Activated T-cell treated with anti-CD3 and anti-CD28 coated beads, Interleukin-2, amount 50 U/mL, for 24 hours (primary cell): ENCODE data around the gene RPL27A.

Source experiments
- DNase-seq: peaks from one replicate; pipeline ENCODE4 v3.0.0-alpha.2; 2020
- H3K27ac Mint-ChIP-seq: 2 replicates; pipeline ENCODE4 v1.8.0; 2020; ENCODE audit warnings: mild to moderate bottlenecking, mixed read lengths
- H3K27me3 Mint-ChIP-seq: 2 replicates; pipeline ENCODE4 v1.8.0; 2020; ENCODE audit warnings: mixed read lengths
- H3K36me3 Mint-ChIP-seq: 2 replicates; pipeline ENCODE4 v1.8.0; 2020; ENCODE audit warnings: low read depth, mixed read lengths
- H3K4me1 Mint-ChIP-seq: 2 replicates; pipeline ENCODE4 v1.8.0; 2020; ENCODE audit warnings: low read depth, mixed read lengths
- H3K4me3 Mint-ChIP-seq: 2 replicates; pipeline ENCODE4 v1.8.0; 2020; ENCODE audit warnings: mild to moderate bottlenecking, moderate library complexity, mixed read lengths
- H3K9me3 Mint-ChIP-seq: 2 replicates; pipeline ENCODE4 v1.8.0; 2020; ENCODE audit warnings: mixed read lengths

RPL27A gene

GRCh38 chr11:8685820-8686219, 3.2 kb downstream of the RPL27A start:
- no peak for DNase-seq
- no peaks in the 10 kb centered on the region for H3K27me3 Mint-ChIP-seq
- H3K27ac Mint-ChIP-seq, result peak overlapping the region; percentile 99
- H3K4me1 Mint-ChIP-seq, result peaks cover 67% of the 10 kb centered on the region
- H3K4me3 Mint-ChIP-seq, result peak overlapping the region; percentile 97
- no peaks in the 10 kb centered on the region for H3K9me3 Mint-ChIP-seq
- H3K36me3 Mint-ChIP-seq, result peaks cover 98% of the 10 kb centered on the region

GRCh38 chr11:8686325-8686724, 3.7 kb downstream of the RPL27A start:
- no peaks in the 10 kb centered on the region for H3K27me3 Mint-ChIP-seq
- peak overlapping the region; percentile 99 for H3K27ac Mint-ChIP-seq
- peak overlapping the region; percentile 97 for H3K4me3 Mint-ChIP-seq
- no peaks in the 10 kb centered on the region for H3K9me3 Mint-ChIP-seq
- peaks cover 99% of the 10 kb centered on the region for H3K36me3 Mint-ChIP-seq
- H3K4me1 Mint-ChIP-seq, result peaks cover 65% of the 10 kb centered on the region
- no peak for DNase-seq

GRCh38 chr11:8688414-8689362, 6.1 kb downstream of the RPL27A start:
- DNase-seq, result peak; percentile 94
- peaks cover 61% of the 10 kb centered on the region for H3K4me1 Mint-ChIP-seq
- peaks cover 99% of the 10 kb centered on the region for H3K36me3 Mint-ChIP-seq
- H3K27ac Mint-ChIP-seq, result peak overlapping the region; percentile 99
- H3K4me3 Mint-ChIP-seq, result peak overlapping the region; percentile 97
- H3K9me3 Mint-ChIP-seq, result no peaks in the 10 kb centered on the region
- no peaks in the 10 kb centered on the region for H3K27me3 Mint-ChIP-seq

GRCh38 chr11:8689726-8690255, 7.2 kb downstream of the RPL27A start:
- H3K4me1 Mint-ChIP-seq, result peaks cover 58% of the 10 kb centered on the region
- peaks cover 99% of the 10 kb centered on the region for H3K36me3 Mint-ChIP-seq
- DNase-seq, result no peak
- H3K27ac Mint-ChIP-seq, result peak overlapping the region; percentile 99
- no peaks in the 10 kb centered on the region for H3K9me3 Mint-ChIP-seq
- H3K4me3 Mint-ChIP-seq, result peak overlapping the region; percentile 97
- no peaks in the 10 kb centered on the region for H3K27me3 Mint-ChIP-seq

GRCh38 chr11:8690374-8691342, 8.1 kb downstream of the RPL27A start:
- Mint-ChIP-seq H3K4me1 (peaks cover 49% of the 10 kb centered on the region), H3K4me3 (peak overlapping the region; percentile 97), H3K9me3 (no peaks in the 10 kb centered on the region), H3K27ac (peak overlapping the region; percentile 99), H3K36me3 (peaks cover 97% of the 10 kb centered on the region), H3K27me3 (no peaks in the 10 kb centered on the region)
- DNase-seq, result no peak

GRCh38 chr11:8691601-8692000, 9.0 kb downstream of the RPL27A start:
- peak overlapping the region; percentile 0 for H3K27ac Mint-ChIP-seq
- no peak overlapping the region for H3K4me3 Mint-ChIP-seq
- peaks cover 40% of the 10 kb centered on the region for H3K4me1 Mint-ChIP-seq
- no peaks in the 10 kb centered on the region for H3K9me3 Mint-ChIP-seq
- H3K36me3 Mint-ChIP-seq, result peaks cover 97% of the 10 kb centered on the region
- no peaks in the 10 kb centered on the region for H3K27me3 Mint-ChIP-seq
- no peak for DNase-seq

- Mint-ChIP-seq H3K36me3 (peaks cover 93% of the 10 kb centered on the region), H3K4me3 (no peak overlapping the region), H3K27ac (no peak overlapping the region), H3K4me1 (peaks cover 33% of the 10 kb centered on the region), H3K27me3 (no peaks in the 10 kb centered on the region), H3K9me3 (no peaks in the 10 kb centered on the region)
- DNase-seq, result no peak
Observed at GRCh38 chr11:8692417-8692816, 9.8 kb downstream of the RPL27A start.

GRCh38 chr11:8693010-8693551, 10.5 kb downstream of the RPL27A start:
- H3K36me3 Mint-ChIP-seq, result peaks cover 89% of the 10 kb centered on the region

GRCh38 chr11:8693555-8693954, 11.0 kb downstream of the RPL27A start:
- Mint-ChIP-seq H3K4me1 (peaks cover 22% of the 10 kb centered on the region), H3K9me3 (no peaks in the 10 kb centered on the region), H3K27ac (peak overlapping the region; percentile 51), H3K4me3 (no peak overlapping the region), H3K36me3 (peaks cover 85% of the 10 kb centered on the region), H3K27me3 (no peaks in the 10 kb centered on the region)
- no peak for DNase-seq

More at GRCh38 chr11:8693010-8693551, 10.5 kb downstream of the RPL27A start:
- Mint-ChIP-seq H3K27ac (peak overlapping the region; percentile 22), H3K9me3 (no peaks in the 10 kb centered on the region), H3K4me1 (peaks cover 27% of the 10 kb centered on the region), H3K4me3 (no peak overlapping the region), H3K27me3 (no peaks in the 10 kb centered on the region)
- DNase-seq, result no peak

GRCh38 chr11:8694137-8694536, 11.5 kb downstream of the RPL27A start:
- Mint-ChIP-seq H3K27ac (peak overlapping the region; percentile 51), H3K4me1 (peaks cover 17% of the 10 kb centered on the region), H3K9me3 (no peaks in the 10 kb centered on the region), H3K4me3 (no peak overlapping the region), H3K36me3 (peaks cover 79% of the 10 kb centered on the region), H3K27me3 (no peaks in the 10 kb centered on the region)
- DNase-seq, result no peak

- no peak overlapping the region for H3K4me3 Mint-ChIP-seq
- peak overlapping the region; percentile 18 for H3K27ac Mint-ChIP-seq
- H3K9me3 Mint-ChIP-seq, result no peaks in the 10 kb centered on the region
- H3K27me3 Mint-ChIP-seq, result no peaks in the 10 kb centered on the region
- H3K4me1 Mint-ChIP-seq, result peaks cover 4% of the 10 kb centered on the region
- H3K36me3 Mint-ChIP-seq, result peaks cover 51% of the 10 kb centered on the region
- no peak for DNase-seq
Observed at GRCh38 chr11:8697054-8697453, 14.5 kb downstream of the RPL27A start.

- no peak overlapping the region for H3K4me3 Mint-ChIP-seq
- H3K27ac Mint-ChIP-seq, result no peak overlapping the region
- peaks cover 37% of the 10 kb centered on the region for H3K36me3 Mint-ChIP-seq
- H3K27me3 Mint-ChIP-seq, result no peaks in the 10 kb centered on the region
- no peak for DNase-seq
- H3K9me3 Mint-ChIP-seq, result no peaks in the 10 kb centered on the region
- H3K4me1 Mint-ChIP-seq, result peaks cover 4% of the 10 kb centered on the region
Observed at GRCh38 chr11:8698379-8698851, 15.8 kb downstream of the RPL27A start.

GRCh38 chr11:8698917-8699441, 16.4 kb downstream of the RPL27A start:
- no peaks in the 10 kb centered on the region for H3K27me3 Mint-ChIP-seq
- H3K4me3 Mint-ChIP-seq, result no peak overlapping the region
- DNase-seq, result no peak
- no peak overlapping the region for H3K27ac Mint-ChIP-seq
- H3K4me1 Mint-ChIP-seq, result peaks cover 2% of the 10 kb centered on the region
- no peaks in the 10 kb centered on the region for H3K9me3 Mint-ChIP-seq
- peaks cover 32% of the 10 kb centered on the region for H3K36me3 Mint-ChIP-seq

- no peak overlapping the region for H3K27ac Mint-ChIP-seq
- H3K36me3 Mint-ChIP-seq, result peaks cover 24% of the 10 kb centered on the region
- no peaks in the 10 kb centered on the region for H3K4me1 Mint-ChIP-seq
- DNase-seq, result no peak
- no peaks in the 10 kb centered on the region for H3K27me3 Mint-ChIP-seq
- no peak overlapping the region for H3K4me3 Mint-ChIP-seq
- H3K9me3 Mint-ChIP-seq, result no peaks in the 10 kb centered on the region
Observed at GRCh38 chr11:8699903-8700302, 17.3 kb downstream of the RPL27A start.
